PC-9 (cell line): ENCODE measurements around the gene POLRMT. TPM values are rescaled to one million over a fixed set of nuclear protein-coding genes. Genes with fewer than 3 reads are reported as not detected.
A peak's percentile ranks its signal among the peaks of the same experiment; 100 is the strongest.

ENCODE experiments used
- BruUV-seq: library from RNA; stranded (reverse); fragments of 400-500 nt; replicated peaks from 2 replicates; lab custom pipeline; 2021; lab: Mats Ljungman, UMichigan
- CTCF ChIA-PET: fragments of 300-600 bp; sonication (Branson Sonifier 250); formaldehyde crosslinking; loops from one replicate; lab custom pipeline; 2022; ENCODE audit warnings: antibody characterized with exemption; lab: Charles Lee
- POLR2A ChIA-PET: fragments of 300-600 bp; sonication (Branson Sonifier 250); formaldehyde crosslinking; loops from one replicate; lab custom pipeline; 2022; ENCODE audit warnings: antibody characterized with exemption; ENCODE audit not compliant: unreplicated experiment; lab: Charles Lee
- DNase-seq, 2 experiments: peaks; one replicate each; pipeline versions ENCODE4 v3.0.0 to v3.0.0-alpha.2; 2015 to 2022; ENCODE audit warnings: mixed read lengths in 1 of 2
- H2AFZ ChIP-seq: fragments of 200-600 bp; sonication (generic); 2 replicates; pipeline ENCODE4 v1.8.1; 2017; ENCODE audit warnings: antibody characterized with exemption
- H3F3A ChIP-seq: fragments of 200-600 bp; sonication (generic); 2 replicates; pipeline ENCODE4 v1.8.1; 2017; ENCODE audit warnings: antibody characterized with exemption, mild to moderate bottlenecking, low read depth; ENCODE audit not compliant: insufficient read depth
- H3K27ac ChIP-seq: fragments of 200-600 bp; sonication (generic); 2 replicates; pipeline ENCODE4 v1.6.1; 2016; ENCODE audit warnings: mixed run types
- H3K27me3 ChIP-seq: fragments of 200-600 bp; sonication (generic); 2 replicates; pipeline ENCODE4 v1.6.1; 2016; ENCODE audit warnings: low read depth, mixed run types; ENCODE audit not compliant: insufficient read depth
- H3K36me3 ChIP-seq: fragments of 200-600 bp; sonication (generic); 2 replicates; pipeline ENCODE4 v1.6.1; 2016; ENCODE audit warnings: low read depth, mixed run types
- H3K4me1 ChIP-seq: fragments of 200-600 bp; sonication (generic); replicated peaks from 2 replicates; pipeline ENCODE4 v1.6.1; 2016; ENCODE audit warnings: mixed run types; ENCODE audit not compliant: insufficient read depth
- H3K4me2 ChIP-seq: fragments of 200-600 bp; sonication (generic); 2 replicates; pipeline ENCODE4 v1.6.1; 2017; ENCODE audit warnings: mixed run types
- H3K4me3 ChIP-seq: fragments of 200-600 bp; sonication (generic); 2 replicates; pipeline ENCODE4 v1.6.1; 2016; ENCODE audit warnings: mixed run types
- H3K79me2 ChIP-seq: fragments of 200-600 bp; sonication (generic); 2 replicates; pipeline ENCODE4 v1.6.1; 2017; ENCODE audit warnings: low read depth, mixed run types
- H3K9me2 ChIP-seq: fragments of 200-600 bp; sonication (generic); 2 replicates; pipeline ENCODE4 v1.8.1; 2017; ENCODE audit warnings: mild to moderate bottlenecking; ENCODE audit not compliant: insufficient read depth
- H3K9me3 ChIP-seq: fragments of 200-600 bp; sonication (generic); 2 replicates; pipeline ENCODE4 v1.8.1; 2016; ENCODE audit warnings: low read depth; ENCODE audit not compliant: insufficient read depth
- H4K20me1 ChIP-seq: fragments of 200-600 bp; sonication (generic); 2 replicates; pipeline ENCODE4 v1.8.1; 2017; ENCODE audit not compliant: insufficient read depth
- EZH2 ChIP-seq: fragments of 200-600 bp; sonication (generic); IDR thresholded peaks from 2 replicates; pipeline ENCODE4 v1.8.0; 2017; ENCODE audit warnings: antibody characterized with exemption, low read depth
- intact Hi-C: fragments of 100-400 bp; cut with micrococcal nuclease; formaldehyde crosslinking; loops from one replicate; pipeline ENCODE4 v1.10.0; 2022; ENCODE audit not compliant: unreplicated experiment
- total RNA-seq: library from RNA; stranded (reverse); gene quantifications from 2 replicates; pipeline ENCODE4 v1.2.3, GENCODE V29; 2021
- TF ChIP-seq, protein P1 (sequence below): fragments of 200-600 bp; sonication (generic); conservative IDR thresholded peaks from 2 replicates; pipeline ENCODE4 v1.6.1; 2017; ENCODE audit warnings: mixed run types, antibody characterized with exemption, mild to moderate bottlenecking, moderate library complexity

POLRMT gene
- total RNA-seq, 1 experiment from 2014 or later, result 46.4 TPM

DNA sequence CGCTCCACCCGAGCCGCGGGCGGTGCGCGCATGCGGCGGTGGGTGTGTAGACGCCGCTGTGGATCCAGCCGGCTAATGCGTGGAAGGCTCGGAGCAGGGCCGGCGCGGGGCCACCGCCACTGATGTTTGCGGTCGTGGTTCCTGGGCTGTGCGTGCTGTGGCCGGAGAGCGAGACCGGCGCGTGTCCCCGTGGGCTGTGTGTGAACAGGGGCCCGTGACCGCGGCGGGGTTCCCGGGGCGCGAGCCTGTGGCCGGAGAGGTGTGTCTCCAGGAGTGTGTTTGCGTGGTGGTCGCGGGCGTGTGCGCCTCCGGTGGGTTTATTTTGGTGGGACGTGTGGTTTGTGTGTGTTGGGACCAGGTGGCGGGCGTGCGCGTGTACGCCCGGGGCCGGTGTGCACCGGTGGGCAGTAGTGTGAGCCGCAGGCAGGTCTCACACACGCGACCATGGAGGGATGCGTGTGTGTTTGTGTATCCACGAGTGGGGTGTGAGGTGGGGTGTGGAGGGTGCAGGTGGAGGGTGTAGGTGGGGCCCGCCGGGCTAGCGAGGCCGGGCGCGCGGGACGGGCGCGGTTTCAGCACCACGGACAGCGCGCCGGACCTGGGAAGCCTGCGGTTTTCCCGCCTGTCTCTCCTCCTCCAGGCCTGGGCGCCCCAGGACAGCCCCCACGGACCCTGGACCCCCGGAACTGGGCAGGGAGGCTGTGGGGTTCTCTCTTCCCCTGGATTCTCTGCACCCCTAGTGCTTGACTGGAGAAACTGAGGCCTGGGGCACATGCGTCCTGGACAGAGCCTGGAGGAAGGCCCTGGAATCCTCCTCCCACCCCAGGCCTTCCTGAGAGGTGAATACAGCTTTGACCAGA, 42.0 kb downstream of the POLRMT start:
- H3K9me3 ChIP-seq, result no peaks in the 10 kb centered on the region
- H3K79me2 ChIP-seq, result no peaks in the 10 kb centered on the region
- TF ChIP-seq EZH2, result no peak
- TF ChIP-seq, protein P1, sequence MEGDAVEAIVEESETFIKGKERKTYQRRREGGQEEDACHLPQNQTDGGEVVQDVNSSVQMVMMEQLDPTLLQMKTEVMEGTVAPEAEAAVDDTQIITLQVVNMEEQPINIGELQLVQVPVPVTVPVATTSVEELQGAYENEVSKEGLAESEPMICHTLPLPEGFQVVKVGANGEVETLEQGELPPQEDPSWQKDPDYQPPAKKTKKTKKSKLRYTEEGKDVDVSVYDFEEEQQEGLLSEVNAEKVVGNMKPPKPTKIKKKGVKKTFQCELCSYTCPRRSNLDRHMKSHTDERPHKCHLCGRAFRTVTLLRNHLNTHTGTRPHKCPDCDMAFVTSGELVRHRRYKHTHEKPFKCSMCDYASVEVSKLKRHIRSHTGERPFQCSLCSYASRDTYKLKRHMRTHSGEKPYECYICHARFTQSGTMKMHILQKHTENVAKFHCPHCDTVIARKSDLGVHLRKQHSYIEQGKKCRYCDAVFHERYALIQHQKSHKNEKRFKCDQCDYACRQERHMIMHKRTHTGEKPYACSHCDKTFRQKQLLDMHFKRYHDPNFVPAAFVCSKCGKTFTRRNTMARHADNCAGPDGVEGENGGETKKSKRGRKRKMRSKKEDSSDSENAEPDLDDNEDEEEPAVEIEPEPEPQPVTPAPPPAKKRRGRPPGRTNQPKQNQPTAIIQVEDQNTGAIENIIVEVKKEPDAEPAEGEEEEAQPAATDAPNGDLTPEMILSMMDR, result no peak
- intact Hi-C loops, result no loop called here
- BruUV-seq, result no TSS peak
- no peak overlapping the region for H2AFZ ChIP-seq
- H3K4me1 ChIP-seq, result peaks cover 15% of the 10 kb centered on the region; the same call in 1 of the 2 replicates
- H3K36me3 ChIP-seq, result no peaks in the 10 kb centered on the region
- H3K27ac ChIP-seq, result no peak overlapping the region
- CTCF ChIA-PET, result no interaction called here
- POLR2A ChIA-PET, result no interaction called here
- H3K4me3 ChIP-seq, result no peak overlapping the region
- H4K20me1 ChIP-seq, result peaks cover 6% of the 10 kb centered on the region
- peaks cover 24% of the 10 kb centered on the region; the same call in 1 of the 2 replicates for H3F3A ChIP-seq
- no peak overlapping the region for H3K4me2 ChIP-seq
- peaks cover 29% of the 10 kb centered on the region for H3K27me3 ChIP-seq
- no peaks in the 10 kb centered on the region for H3K9me2 ChIP-seq
- DNase-seq, result peak in 1 of 2 experiments; percentile 44

DNA sequence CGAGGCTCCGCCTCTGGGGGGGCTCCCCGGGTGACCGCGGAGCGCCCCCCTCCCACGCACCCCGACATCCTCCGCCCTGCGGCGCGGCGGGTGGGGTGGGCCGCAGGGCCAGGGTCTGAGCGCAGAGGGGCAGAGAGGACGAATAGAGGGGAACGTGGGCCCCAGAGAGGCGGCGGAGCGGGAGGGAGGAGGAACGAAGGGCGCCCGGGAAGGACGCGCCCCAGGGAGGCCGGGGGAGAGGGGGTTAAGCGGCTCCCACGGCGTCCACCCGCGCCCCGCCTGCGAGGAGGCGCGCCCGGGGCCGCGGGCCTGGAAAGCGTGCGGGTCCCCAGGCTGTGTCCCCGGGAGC, 42.6 kb downstream of the POLRMT start:
- no TSS peak for BruUV-seq
- no peak for TF ChIP-seq EZH2
- TF ChIP-seq, protein P1, result no peak
- intact Hi-C loops, result no loop called here
- Histone ChIP-seq H3K79me2 (no peaks in the 10 kb centered on the region), H3K36me3 (no peaks in the 10 kb centered on the region), H3K27me3 (peaks cover 23% of the 10 kb centered on the region), H3K9me3 (no peaks in the 10 kb centered on the region), H3K4me2 (peak overlapping the region; percentile 62; the same call in 1 of the 2 replicates), H3K4me3 (peak overlapping the region; percentile 21; the same call in 1 of the 2 replicates), H3K4me1 (peaks cover 15% of the 10 kb centered on the region; the same call in 1 of the 2 replicates), H3F3A (peaks cover 27% of the 10 kb centered on the region; the same call in 1 of the 2 replicates), H3K27ac (no peak overlapping the region), H2AFZ (no peak overlapping the region), H4K20me1 (peaks cover 6% of the 10 kb centered on the region), H3K9me2 (no peaks in the 10 kb centered on the region)
- POLR2A ChIA-PET, result no interaction called here
- CTCF ChIA-PET, result no interaction called here
- DNase-seq, result no peak

DNA sequence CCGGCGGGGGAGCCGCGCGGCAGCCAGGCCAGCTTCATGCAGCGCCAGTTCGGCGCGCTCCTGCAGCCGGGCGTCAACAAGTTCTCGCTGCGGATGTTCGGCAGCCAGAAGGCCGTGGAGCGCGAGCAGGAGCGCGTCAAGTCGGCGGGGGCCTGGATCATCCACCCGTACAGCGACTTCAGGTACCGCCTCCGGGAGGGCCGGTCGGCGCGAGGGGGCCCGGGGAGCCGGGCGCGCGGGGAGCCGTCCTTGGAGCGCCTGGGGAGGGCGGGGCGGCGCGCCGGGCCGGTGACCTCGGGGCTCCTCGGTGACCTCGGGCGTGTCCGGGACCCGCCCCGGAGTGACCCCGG, 43.0 kb downstream of the POLRMT start:
- H3K27me3 ChIP-seq, result peaks cover 21% of the 10 kb centered on the region
- H3K9me2 ChIP-seq, result no peaks in the 10 kb centered on the region
- H3K4me2 ChIP-seq, result peak overlapping the region; percentile 62; the same call in 1 of the 2 replicates
- DNase-seq, result peak in 1 of 2 experiments; percentile 31
- no peak overlapping the region for H3K27ac ChIP-seq
- CTCF ChIA-PET, result interaction anchor here (0.7 kb wide), 1 partner anchor 209 kb away, joined by 3 read pairs; no protein-coding TSS in a partner anchor
- no peaks in the 10 kb centered on the region for H3K9me3 ChIP-seq
- no peak for TF ChIP-seq EZH2
- TF ChIP-seq, protein P1, result no peak
- H3K36me3 ChIP-seq, result no peaks in the 10 kb centered on the region
- intact Hi-C loops, result no loop called here
- H3K4me1 ChIP-seq, result peaks cover 15% of the 10 kb centered on the region; the same call in 1 of the 2 replicates
- H2AFZ ChIP-seq, result no peak overlapping the region
- H4K20me1 ChIP-seq, result peaks cover 6% of the 10 kb centered on the region
- no TSS peak for BruUV-seq
- H3K4me3 ChIP-seq, result peak overlapping the region; percentile 21; the same call in 1 of the 2 replicates
- H3F3A ChIP-seq, result peaks cover 30% of the 10 kb centered on the region; the same call in 1 of the 2 replicates
- no peaks in the 10 kb centered on the region for H3K79me2 ChIP-seq
- POLR2A ChIA-PET, result no interaction called here
